Pancreas (tissue), 10 donors: ENCODE data around the gene LRP8. TPM values are rescaled to one million over a fixed set of nuclear protein-coding genes. Genes with fewer than 3 reads are reported as not detected.

ENCODE experiments used
- ATAC-seq, 4 donors: fragments of 200-7000 bp; cut with Tn5 transposase; one replicate each; pipeline versions ENCODE4 v1.8.0 to v1.9.1; 2020; ENCODE audit warnings: mild to moderate bottlenecking in 4 of 4, moderate library complexity in 4 of 4
- DNase-seq, 6 donors: peaks; one replicate each; pipeline ENCODE4 v3.0.0-alpha.2; 2020
- FAIRE-seq: peaks from 2 replicates; lab custom pipeline; 2012; peaks lifted over from hg19 to GRCh38; lab: Jason Lieb, UNC
- H3K27ac ChIP-seq, 4 donors: fragments of 200-600 bp; sonication (generic); 1 replicate in 3 of 4; 2 replicates in 1 of 4; pipeline versions ENCODE4 v1.5.0 to v1.8.0; 2020
- H3K27me3 ChIP-seq, 4 donors: fragments of 200-600 bp; one replicate each; pipeline ENCODE4 v1.8.0; 2021
- H3K36me3 ChIP-seq, 3 donors: fragments of 200-600 bp; sonication (generic) in 1 of 3; one replicate each; pipeline versions ENCODE4 v1.5.0 to v1.8.0; 2020 to 2021
- H3K4me1 ChIP-seq, 3 donors: fragments of 200-600 bp; one replicate each; pipeline ENCODE4 v1.8.0; 2021
- H3K4me3 ChIP-seq, 4 donors: fragments of 200-600 bp; sonication (generic) in 2 of 4; one replicate each; pipeline versions ENCODE4 v1.5.0 to v1.8.0; 2020 to 2021
- H3K9me3 ChIP-seq, 4 donors: fragments of 200-600 bp; one replicate each; pipeline ENCODE4 v1.8.0; 2021
- CTCF ChIP-seq, 4 donors: fragments of 200-600 bp; sonication (generic) in 3 of 4; IDR thresholded peaks; one replicate each; pipeline versions ENCODE4 v1.5.0 to v1.8.0; 2021; ENCODE audit warnings: antibody characterized with exemption in 4 of 4
- WGBS, 2 donors: extraction: QIAGEN DNeasy Blood & Tissue Kit; methylation state at CpG; one replicate each; pipeline ENCODE4 v1.1.7; 2013; 5-methylcytosine and 5-hydroxymethylcytosine counted together
- intact Hi-C, 3 donors: fragments of 100-400 bp; cut with DNase I; formaldehyde crosslinking; loops; one replicate each; pipeline versions ENCODE4 v1.11.1 to v1.14.2; 2022
- polyA plus RNA-seq, 2 donors: library from polyadenylated mRNA; stranded (reverse); fragments of 200-250 nt; gene quantifications; one replicate each; pipeline ENCODE4 v1.2.3, GENCODE V29; 2013
- total RNA-seq, 6 donors: library from RNA; stranded (reverse); fragmentation: NEBNext Ultra II Directional in 4 of 6; extraction: Animal tissue kit (Norgen Biotek cat#: 25700) in 4 of 6; gene quantifications; one replicate each; pipeline versions ENCODE4 v1.2.1 to v1.2.4, GENCODE V29; 2021 to 2023
- donor health status: healthy with polysubstance abuse.
- donor health status: DM: no; HTN: no; CAD: no; lungs with moderate emphysema.
- donor health status: DM: no; HTN: no; CAD: no.
- donor health status: control.
- donor health status: control.
- donor health status: Bipolar disorder and iron deficiency.
- donor health status: DM: yes; HTN: yes; CAD: no.
- donor health status: DM: no; HTN: no; CAD: no.
- donor health status: DM: no; HTN: no; CAD: no.
- donor health status: DM: yes; HTN: yes; CAD: no.

The LRP8 gene
- total and polyA plus RNA-seq, 8 donors = 0.08 to 2.3 (median 0.59) TPM

- peak; percentile 1 to 14 (median 10) for ATAC-seq
- no peaks in the 10 kb centered on the region for H3K36me3 ChIP-seq
- no peaks in the 10 kb centered on the region for H3K9me3 ChIP-seq
- intact Hi-C loops = no loop called here
- FAIRE-seq = no peak
- no peak overlapping the region for H3K27ac ChIP-seq
- peak in 5 of 6 donors; percentile 8 to 84 (median 35) for DNase-seq
- no peaks in the 10 kb centered on the region for H3K27me3 ChIP-seq
- peaks cover 4 to 7% (median 5%) of the 10 kb centered on the region in 3 donors for H3K4me1 ChIP-seq
- TF ChIP-seq CTCF (IDR thresholded peaks at IDR 0.05) = no peak
- WGBS, 2 donors = 0% methylated on average over 61 to 68 of the region's 68 CpGs
- H3K4me3 ChIP-seq = peak overlapping the region; percentile 43 to 81 (median 50)
These were observed 522 bp downstream of the LRP8 start for GRCh38 chr1:53327182-53327913.

- DNase-seq = peak in 5 of 6 donors; percentile 25 to 76 (median 59)
- no peak for TF ChIP-seq CTCF (IDR thresholded peaks at IDR 0.05)
- no peak overlapping the region for H3K27ac ChIP-seq
- intact Hi-C loops = no loop called here
- H3K9me3 ChIP-seq = no peaks in the 10 kb centered on the region
- H3K36me3 ChIP-seq = no peaks in the 10 kb centered on the region
- H3K4me3 ChIP-seq = peak overlapping the region; percentile 43 to 81 (median 50)
- peak; percentile 51 to 66 (median 57) for ATAC-seq
- 0 to 1% methylated on average over 37 to 53 of the region's 53 CpGs for WGBS, 2 donors
- peaks cover 4 to 7% (median 5%) of the 10 kb centered on the region in 3 donors for H3K4me1 ChIP-seq
- H3K27me3 ChIP-seq = no peaks in the 10 kb centered on the region
- no peak for FAIRE-seq
These were observed 1.2 kb downstream of the LRP8 start for GRCh38 chr1:53326598-53327181.

- Histone ChIP-seq H3K9me3 (no peaks in the 10 kb centered on the region), H3K4me1 (peaks cover 4 to 7% (median 5%) of the 10 kb centered on the region in 3 donors), H3K27me3 (no peaks in the 10 kb centered on the region), H3K27ac (peak overlapping the region in 2 of 4 donors; percentile 61 to 70), H3K36me3 (no peaks in the 10 kb centered on the region), H3K4me3 (peak overlapping the region; percentile 43 to 81 (median 50))
- DNase-seq (peak; percentile 71 to 94 (median 84)), ATAC-seq (peak; percentile 75 to 94 (median 86)), FAIRE-seq (no peak)
- 0% methylated on average over 30 to 42 of the region's 42 CpGs for WGBS, 2 donors
- TF ChIP-seq CTCF (IDR thresholded peaks at IDR 0.05) = no peak
- intact Hi-C loops = no loop called here
These were observed 1.7 kb downstream of the LRP8 start for GRCh38 chr1:53326088-53326597.

- Histone ChIP-seq H3K27ac (peak overlapping the region in 2 of 4 donors; percentile 61 to 70), H3K27me3 (no peaks in the 10 kb centered on the region), H3K4me1 (peaks cover 4 to 7% (median 5%) of the 10 kb centered on the region in 3 donors), H3K4me3 (peak overlapping the region; percentile 43 to 81 (median 50)), H3K36me3 (no peaks in the 10 kb centered on the region), H3K9me3 (no peaks in the 10 kb centered on the region)
- WGBS, 2 donors = 11% methylated on average over 26 of the region's 26 CpGs
- peak in 2 of 6 donors; percentile 33 to 50 for DNase-seq
- ATAC-seq = peak in 1 of 4 donors; percentile 3
- no peak for TF ChIP-seq CTCF (IDR thresholded peaks at IDR 0.05)
- intact Hi-C loops = no loop called here
- no peak for FAIRE-seq
These were observed 2.4 kb downstream of the LRP8 start for GRCh38 chr1:53325326-53326087.
